HG02588 (cell line): ENCODE data around the gene EIF2S3B.
"Not testable (repeated sequence)": the region's sequence is repeated elsewhere in the genome, so short reads cannot be mapped to it uniquely, and the experiment has no call there.

Source experiments
- ATAC-seq: cut with Tn5 transposase; IDR thresholded peaks from one replicate; pipeline ENCODE4 v1.9.1; 2021; ENCODE audit warnings: mild to moderate bottlenecking, moderate library complexity; ENCODE audit not compliant: unreplicated experiment

EIF2S3B gene

DNA sequence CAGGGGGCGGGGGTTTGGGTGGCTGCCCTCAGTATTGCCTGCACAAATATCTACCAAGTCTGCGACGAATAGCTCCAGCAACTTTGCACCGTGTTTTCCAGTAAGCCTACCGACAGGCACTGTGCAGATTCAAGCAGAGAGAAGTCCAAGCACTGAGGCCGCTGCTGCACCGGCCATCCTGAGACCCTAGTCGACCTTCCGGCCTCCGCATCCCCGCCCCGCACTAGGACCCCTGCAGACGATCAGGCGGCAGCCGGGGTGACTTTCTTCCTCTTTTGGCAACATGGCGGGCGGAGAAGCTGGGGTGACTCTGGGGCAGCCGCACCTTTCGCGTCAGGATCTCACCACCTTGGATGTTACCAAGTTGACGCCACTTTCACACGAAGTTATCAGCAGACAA, at the start of gene EIF2S3B:
TSS of gene EIF2S3B (plus strand) at position 271 of the 400 bp plus-strand sequence. CDS start at position 284, 13 bp downstream.
- ATAC-seq: no peak

DNA sequence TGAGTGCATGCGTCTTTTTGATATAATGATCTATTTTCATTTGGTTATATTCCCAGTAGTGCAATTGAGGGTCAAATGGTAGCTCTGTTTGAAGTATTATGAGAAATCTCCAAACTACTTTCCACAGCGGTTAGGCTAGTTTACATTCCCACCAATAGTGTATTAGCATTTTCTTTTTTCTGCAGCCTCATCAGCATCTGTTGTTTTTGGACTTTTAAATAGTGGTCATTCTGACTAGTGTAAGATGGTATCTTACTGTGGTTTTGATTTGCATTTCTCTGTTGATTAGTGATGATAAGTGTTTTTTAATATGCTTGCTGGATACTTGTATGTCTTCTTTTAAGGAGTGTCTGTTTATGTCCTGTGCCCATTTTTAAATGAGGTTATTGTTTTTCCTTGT, 48.8 kb upstream of the EIF2S3B start:
- ATAC-seq: no peak

- no peak for ATAC-seq
Measured at GRCh38 chr12:10457760-10458159, 47.9 kb upstream of the EIF2S3B start.

DNA sequence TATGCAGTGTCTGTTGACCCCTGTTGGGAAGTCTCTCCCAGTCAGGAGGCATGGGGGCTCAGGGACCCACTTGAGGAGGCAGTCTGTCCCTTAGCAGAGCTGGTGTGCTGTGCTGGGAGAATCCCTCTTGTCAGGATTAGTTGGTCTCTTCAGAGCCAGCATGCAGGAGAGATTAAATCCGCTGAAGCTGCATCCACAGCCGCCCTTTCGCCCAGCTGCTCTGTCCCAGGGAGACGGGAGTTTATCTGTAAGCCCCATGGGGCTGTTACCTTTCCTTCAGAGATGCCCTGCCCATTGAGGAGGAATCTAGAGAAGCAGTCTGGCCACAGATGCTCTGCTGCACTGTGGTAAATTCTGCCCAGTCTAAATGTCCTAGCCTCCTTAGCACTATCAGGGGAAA, 39.4 kb upstream of the EIF2S3B start:
- ATAC-seq: no peak

DNA sequence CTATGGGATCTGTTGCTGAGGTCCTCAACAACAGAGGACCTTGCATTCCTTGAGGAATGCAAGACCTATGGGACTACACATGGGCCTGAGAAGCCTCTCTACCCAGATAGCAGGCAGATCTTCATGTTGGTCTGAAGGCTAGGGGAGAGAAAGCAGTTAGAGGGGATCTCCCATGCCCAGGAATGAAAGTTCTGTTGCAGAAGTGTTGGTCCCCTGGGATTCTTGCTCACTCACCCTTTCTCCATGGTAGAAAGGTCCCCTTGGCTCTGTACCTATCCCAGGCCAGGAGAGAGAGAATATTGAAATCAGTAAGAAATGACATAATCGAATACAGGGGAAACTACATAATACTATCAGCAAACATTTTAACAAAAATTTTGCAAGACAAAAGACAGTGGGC, 36.0 kb upstream of the EIF2S3B start:
- ATAC-seq: no peak

DNA sequence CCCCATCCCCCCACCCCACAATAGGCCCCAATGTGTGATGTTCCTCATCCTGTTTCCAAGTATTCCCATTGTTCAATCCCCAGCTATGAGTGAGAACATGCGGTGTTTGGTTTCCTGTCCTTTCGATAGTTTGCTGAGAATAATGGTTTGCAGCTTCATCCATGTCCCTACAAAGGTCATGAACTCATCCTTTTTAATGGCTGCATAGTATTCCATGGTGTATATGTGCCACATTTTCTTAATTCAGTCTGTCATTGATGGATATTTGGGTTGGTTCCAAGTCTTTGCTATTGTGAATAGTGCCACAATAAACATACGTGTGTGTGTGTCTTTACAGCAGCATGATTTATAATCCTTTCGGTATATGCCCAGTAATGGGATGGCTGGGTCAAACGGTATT, 32.9 kb upstream of the EIF2S3B start:
- not testable (repeated sequence) for ATAC-seq

DNA sequence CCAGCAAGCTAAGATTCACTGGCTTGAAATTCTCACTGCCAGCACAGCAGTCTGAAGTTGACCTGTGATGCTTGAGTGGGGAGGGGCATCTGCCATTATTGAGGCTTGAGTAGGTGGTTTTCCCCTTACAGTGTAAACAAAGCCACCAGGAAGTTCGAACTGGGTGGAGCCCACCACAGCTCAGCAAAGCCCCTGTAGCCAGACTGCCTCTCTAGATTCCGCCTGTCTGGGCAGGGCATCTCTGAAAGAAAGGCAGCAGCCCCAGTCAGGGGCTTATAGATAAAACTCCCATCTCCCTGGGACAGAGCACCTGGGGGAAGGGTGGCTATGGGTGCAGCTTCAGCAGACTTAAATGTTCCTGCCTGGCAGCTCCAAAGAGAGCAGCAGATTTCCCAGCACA, 23.8 kb upstream of the EIF2S3B start:
- not testable (repeated sequence) for ATAC-seq

- ATAC-seq: not testable (repeated sequence)
Measured at GRCh38 chr12:10487328-10487727, 18.4 kb upstream of the EIF2S3B start.

- no peak for ATAC-seq
Measured at GRCh38 chr12:10491766-10492165, 13.9 kb upstream of the EIF2S3B start.

GRCh38 chr12:10497602-10498001, 8.1 kb upstream of the EIF2S3B start:
- ATAC-seq: no peak

GRCh38 chr12:10498042-10498441, 7.6 kb upstream of the EIF2S3B start:
- no peak for ATAC-seq

- ATAC-seq: no peak
Measured at GRCh38 chr12:10501030-10501429, 4.7 kb upstream of the EIF2S3B start.

GRCh38 chr12:10503460-10503859, 2.2 kb upstream of the EIF2S3B start:
- ATAC-seq: no peak

DNA sequence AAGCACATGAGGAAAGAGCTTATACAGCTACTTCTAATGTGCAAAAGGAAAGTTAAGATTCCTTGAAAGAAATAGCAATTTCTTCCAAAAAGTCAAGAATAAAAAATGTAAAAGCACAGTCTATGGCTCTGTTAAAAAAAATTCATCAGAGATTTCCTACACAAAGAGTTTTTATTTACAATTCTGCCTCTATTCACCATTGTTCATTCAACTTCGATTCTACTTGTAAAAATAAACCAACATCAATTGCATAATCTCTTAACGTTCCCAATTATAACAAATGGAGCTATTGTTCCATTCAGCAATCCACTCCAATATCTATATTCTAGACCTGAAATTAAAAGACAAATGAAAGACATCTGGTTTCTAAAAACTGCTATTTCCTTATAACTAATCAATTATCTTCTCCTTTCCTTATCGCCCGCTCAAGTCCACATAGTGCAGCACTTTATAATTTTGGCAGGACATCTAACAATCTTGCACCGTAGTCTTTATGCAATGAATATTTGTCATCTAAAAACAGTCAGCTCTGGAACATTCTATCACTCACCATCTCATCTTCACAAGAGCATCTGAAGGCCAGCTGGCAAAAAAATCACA, 6.2 kb downstream of the EIF2S3B start:
- ATAC-seq: no peak

DNA sequence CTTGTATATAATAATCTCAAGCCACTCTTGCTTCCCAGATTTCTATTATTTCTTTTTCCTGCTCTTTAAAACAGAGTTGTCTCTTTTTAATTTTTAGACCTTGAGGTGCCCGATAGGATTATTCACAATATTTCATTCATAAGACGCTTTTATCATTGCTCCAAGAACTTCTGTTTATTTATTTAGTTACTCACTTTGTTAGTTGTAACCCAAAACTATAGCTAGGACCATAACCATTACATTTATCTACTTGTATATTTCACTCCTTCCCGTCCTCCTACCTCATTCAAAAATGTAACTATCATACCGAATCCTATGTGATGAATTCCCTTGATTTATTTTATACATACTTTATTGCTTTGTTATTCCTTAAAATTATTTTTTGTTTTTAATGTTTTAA, 7.1 kb downstream of the EIF2S3B start:
- no peak for ATAC-seq

DNA sequence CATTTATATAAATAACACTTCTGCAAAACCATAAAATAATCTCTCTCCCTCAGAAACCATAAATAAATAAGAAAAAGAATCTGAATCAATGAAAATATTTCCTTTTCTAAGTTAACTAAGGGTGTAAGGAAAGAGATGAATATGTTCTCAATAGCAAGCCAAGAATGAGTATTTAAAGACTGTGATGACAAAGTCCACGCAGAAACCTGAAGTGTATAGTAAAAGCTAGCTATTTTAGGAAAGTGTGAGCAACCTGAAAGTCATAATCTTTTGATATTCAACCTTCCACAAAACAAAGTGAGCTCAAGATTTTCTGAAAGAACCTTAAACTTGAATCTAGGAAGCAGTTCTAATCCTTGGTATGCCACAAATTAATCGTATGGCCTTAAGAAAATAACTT, 15.9 kb downstream of the EIF2S3B start:
- ATAC-seq: no peak

GRCh38 chr12:10528174-10528953, 22.7 kb downstream of the EIF2S3B start:
- no peak for ATAC-seq

- no peak for ATAC-seq
Measured at GRCh38 chr12:10529603-10530002, 23.9 kb downstream of the EIF2S3B start.

- no peak for ATAC-seq
Measured at GRCh38 chr12:10537721-10538120, 32.0 kb downstream of the EIF2S3B start.

DNA sequence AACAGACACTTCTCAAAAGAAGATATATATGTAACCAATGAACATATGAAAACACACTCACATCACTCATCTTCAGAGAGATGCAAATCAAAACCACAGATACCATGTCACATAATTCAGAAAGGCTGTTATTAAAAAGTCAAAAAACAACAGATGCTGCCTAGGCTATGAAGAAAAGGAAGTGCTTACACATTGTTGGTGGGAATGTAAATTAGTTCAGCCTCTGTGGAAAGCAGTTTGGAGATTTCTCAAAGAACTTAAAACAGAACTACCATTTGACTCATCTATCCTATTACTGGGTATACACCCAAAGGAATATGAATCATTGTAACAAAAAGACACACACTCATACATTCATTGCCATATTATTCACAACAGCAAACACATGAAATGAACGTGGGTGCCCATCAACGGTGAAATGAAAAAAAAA, 35.1 kb downstream of the EIF2S3B start:
- ATAC-seq: peak; percentile 94

DNA sequence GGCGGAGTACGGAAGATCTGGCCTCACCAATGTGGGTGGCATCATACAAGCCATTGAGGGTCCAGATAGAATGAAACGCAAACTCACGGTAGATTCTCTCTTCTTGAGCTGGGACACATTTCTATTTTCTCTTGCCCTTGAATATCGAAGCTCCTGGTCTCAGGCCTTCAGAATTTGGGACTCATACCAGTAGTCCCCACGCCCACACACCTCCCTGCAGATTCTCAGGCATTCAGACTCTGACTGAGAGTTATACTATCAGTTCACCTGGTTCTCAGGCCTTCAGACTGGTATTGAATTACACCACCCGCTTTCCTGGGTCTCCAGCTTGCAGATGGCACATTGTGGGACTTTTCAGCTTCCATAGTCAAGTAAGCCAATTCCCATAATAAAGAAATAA, 37.8 kb downstream of the EIF2S3B start:
- no peak for ATAC-seq

- no peak for ATAC-seq
Measured at GRCh38 chr12:10551375-10551774, 45.7 kb downstream of the EIF2S3B start.

GRCh38 chr12:10553148-10553547, 47.5 kb downstream of the EIF2S3B start:
- no peak for ATAC-seq
